Measurements from ENCODE around the gene UBR4. TPM values are rescaled to one million over a fixed set of nuclear protein-coding genes. Genes with fewer than 3 reads are reported as not detected.

The UBR4 gene
- total and polyA plus RNA-seq, 2 of the 8 experiments (the other 6 are each of a cell fraction or from before 2014, with no cell fraction given): 139 to 152 TPM

DNA sequence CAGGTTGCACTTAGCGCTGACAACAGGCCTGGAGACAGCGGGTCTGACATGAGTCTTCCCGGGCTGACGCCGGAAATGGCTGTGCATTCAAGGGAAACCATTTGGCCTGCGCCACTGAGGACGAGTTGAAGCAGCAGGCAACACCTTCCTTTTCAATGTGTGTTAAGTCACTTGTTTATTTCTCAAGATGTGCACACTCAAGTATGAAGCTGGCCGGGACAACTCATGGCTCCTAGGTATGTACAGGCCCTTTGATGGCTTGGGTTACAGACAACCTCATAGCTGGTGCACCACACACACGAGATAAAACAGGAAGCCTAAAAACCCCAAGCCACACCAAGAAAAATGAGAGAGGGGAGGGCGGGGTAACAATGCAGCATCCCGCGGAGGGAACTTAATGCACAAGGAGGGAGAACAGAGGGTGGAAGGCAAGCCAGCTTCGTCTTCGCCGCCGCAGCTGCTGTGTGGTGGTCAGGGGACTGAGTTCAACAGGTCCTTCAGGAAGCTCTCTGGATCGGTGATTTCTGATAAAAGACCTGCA lies 135.6 kb downstream of the UBR4 start:
- Histone ChIP-seq H3K9me3 (ENCODE audit: insufficient read depth in 2 of 2, low read depth in 1 of 2, low read length in 1 of 2) (no peaks in the 10 kb centered on the region), H3K4me3 (ENCODE audit: extremely low read depth in 1 of 4, insufficient read depth in 2 of 4, low read depth in 3 of 4, low read length in 4 of 4) (no peak overlapping the region), H2AK5ac (ENCODE audit: low read depth, low read length) (no peak overlapping the region), H3K9ac (replicated peaks in 1 of 4; ENCODE audit: extremely low read depth in 1 of 4, low read depth in 3 of 4, low read length in 3 of 4) (no peak overlapping the region), H4K8ac (ENCODE audit: extremely low read depth, insufficient read depth, low read length) (no peak overlapping the region), H3K4ac (replicated peaks; ENCODE audit: insufficient read length, low read depth, low read length) (no peak overlapping the region), H3K4me1 (replicated peaks in 1 of 4; ENCODE audit: control insufficient read depth in 3 of 4, insufficient read depth in 4 of 4, low read length in 3 of 4) (peaks cover 0 to 6% (median 2%) of the 10 kb centered on the region in 4 experiments; a peak in 4 of 7 replicates), H3K18ac (ENCODE audit: extremely low read depth, low read length) (no peak overlapping the region), H2BK5ac (ENCODE audit: low read depth, low read length) (no peak overlapping the region), H2BK15ac (ENCODE audit: low read length) (no peak overlapping the region), H2BK20ac (ENCODE audit: low read length) (no peak overlapping the region), H3K79me1 (ENCODE audit: low read depth, low read length) (no peaks in the 10 kb centered on the region), H3K23me2 (ENCODE audit: low read depth, low read length) (no peaks in the 10 kb centered on the region), H3K27ac (ENCODE audit: low read depth, low read length) (no peak overlapping the region), H2BK120ac (replicated peaks; ENCODE audit: low read depth, low read length) (no peak overlapping the region), H3K23ac (ENCODE audit: insufficient read length) (no peak overlapping the region), H3K4me2 (ENCODE audit: insufficient read depth in 1 of 2, low read depth in 2 of 2, low read length in 2 of 2) (no peak overlapping the region), H2BK12ac (ENCODE audit: low read depth, low read length) (no peak overlapping the region), H3K56ac (replicated peaks; ENCODE audit: insufficient read length, low read depth, low read length) (no peak overlapping the region), H4K5ac (ENCODE audit: insufficient read length, low read depth, low read length) (no peak overlapping the region), H3K36me3 (ENCODE audit: control insufficient read depth in 2 of 4, insufficient read depth in 4 of 4, low read length in 3 of 4) (peaks cover 33 to 65% (median 58%) of the 10 kb centered on the region in 4 experiments), H4K20me1 (replicated peaks in 1 of 2; ENCODE audit: control insufficient read depth in 1 of 2, insufficient read depth in 2 of 2, low read length in 2 of 2) (peaks cover 2 to 3% of the 10 kb centered on the region in 2 experiments), H3K27me3 (replicated peaks in 1 of 4; ENCODE audit: control insufficient read depth in 3 of 4, extremely low read depth in 1 of 4, insufficient read depth in 3 of 4, low read length in 3 of 4) (no peaks in the 10 kb centered on the region), H3K79me2 (ENCODE audit: control insufficient read depth in 1 of 2, insufficient read depth in 2 of 2, low read length in 2 of 2) (no peaks in the 10 kb centered on the region), H2AFZ (ENCODE audit: low read length) (no peak overlapping the region), H3K14ac (ENCODE audit: insufficient read length) (no peak overlapping the region), H4K91ac (replicated peaks; ENCODE audit: insufficient read length, low read length) (no peak overlapping the region)
- CTCF ChIA-PET (ENCODE audit: partially characterized antibody): interaction anchor here (0.7 to 8.6 kb wide), 10 partner anchors 11 to 190 kb away, joined by 3 to 59 read pairs (median 6); no protein-coding TSS in a partner anchor
- WGBS, 2 experiments (ENCODE audit: extremely low coverage in 1 of 2, insufficient coverage in 1 of 2, insufficient read length in 1 of 2, insufficient replicate concordance in 2 of 2, low coverage in 1 of 2, low lambda C conversion rate in 2 of 2, missing lambda C conversion rate in 1 of 2): 92% methylated on average over 17 of the region's 17 CpGs; no CpG with 5 or more reads in 1 of the 2 experiments
- TF ChIP-seq POU5F1 (IDR thresholded peaks at IDR 0.05; ENCODE audit: low read depth, low read length) (no peak), SP1 (IDR thresholded peaks at IDR 0.05; ENCODE audit: low read depth, low read length) (no peak)
- no peak for FAIRE-seq
- POLR2A ChIA-PET (ENCODE audit: partially characterized antibody): no interaction called here
- no peak for DNase-seq (ENCODE audit: low read depth in 1 of 2, low spot score in 2 of 2)
